ENCODE data around the gene CAMTA1. TPM values are rescaled to one million over a fixed set of nuclear protein-coding genes. Genes with fewer than 3 reads are reported as not detected.

CAMTA1 gene
- total and polyA plus RNA-seq, 9 of the 15 experiments (the other 6 are each of a cell fraction or from before 2014, with no cell fraction given), result 43.9 to 161 (median 65.9) TPM

- intact Hi-C loops (cut with micrococcal nuclease), result no loop called here
- CTCF ChIA-PET (ENCODE audit: low intra/inter-chr PET ratio), result no interaction called here
- no peak overlapping the region for H2AFZ ChIP-seq (ENCODE audit: low read depth, low read length)
- in situ Hi-C loops (cut with MboI), result no loop called here
- 26% methylated on average over 13 of the region's 14 CpGs for WGBS (ENCODE audit: insufficient coverage, low coverage, missing lambda C conversion rate)
- no peaks in the 10 kb centered on the region for H3K79me2 ChIP-seq (ENCODE audit: control insufficient read depth, insufficient read depth, low read length)
- no peak for ATAC-seq
- POLR2A ChIA-PET, result interaction anchor here (1.4 kb wide), 1 partner anchor 10 kb away, joined by 4 read pairs; no protein-coding TSS in a partner anchor
- H3K9me1 ChIP-seq (ENCODE audit: control insufficient read depth, insufficient read depth, low read length), result no peaks in the 10 kb centered on the region
- H3K4me1 ChIP-seq (replicated peaks in 1 of 2; ENCODE audit: control insufficient read depth in 2 of 2, insufficient read depth in 2 of 2, low read length in 2 of 2), result peaks cover 10 to 14% of the 10 kb centered on the region in 2 experiments; a peak in 4 of 5 replicates
- H3K4me3 ChIP-seq, result no peak overlapping the region
- H3K36me3 ChIP-seq (ENCODE audit: control insufficient read depth, insufficient read depth, low read length), result no peaks in the 10 kb centered on the region
- TF ChIP-seq NCOA1 (IDR thresholded peaks at IDR 0.05; ENCODE audit: low read depth), result no peak
- TF ChIP-seq SETDB1 (IDR thresholded peaks at IDR 0.05; ENCODE audit: low read length), result no peak
- no peak for TF ChIP-seq EHMT2 (IDR thresholded peaks at IDR 0.05)
- TF ChIP-seq KLF13 (tag; IDR thresholded peaks at IDR 0.05; ENCODE audit: borderline replicate concordance, low read depth), result no peak
- TF ChIP-seq ZNF224 (CRISPR knock-in tag; IDR thresholded peaks at IDR 0.05), result no peak
- TF ChIP-seq RAD51 (IDR thresholded peaks at IDR 0.05; ENCODE audit: borderline replicate concordance, low read depth), result no peak
- TF ChIP-seq SPI1 (IDR thresholded peaks at IDR 0.05; ENCODE audit: borderline replicate concordance, low read depth, low read length), result no peak
- no peak for TF ChIP-seq ZNF3 (CRISPR knock-in tag; IDR thresholded peaks at IDR 0.05)
- TF ChIP-seq FOS (IDR thresholded peaks at IDR 0.05; ENCODE audit: extremely low read depth, insufficient read length), result no peak
- H3K4me2 ChIP-seq (ENCODE audit: insufficient read depth, low read length), result no peak overlapping the region
- DNase-seq (ENCODE audit: extremely low read depth in 1 of 4, low spot score in 3 of 4), result no peak
- no TSS peak for BruUV-seq (replicated peaks)
- peaks cover 32% of the 10 kb centered on the region for H4K20me1 ChIP-seq (replicated peaks; ENCODE audit: control insufficient read depth, insufficient read depth, low read length)
- no peaks in the 10 kb centered on the region for H3K9me3 ChIP-seq (replicated peaks; ENCODE audit: control insufficient read depth, insufficient read depth, low read depth, low read length)
- H3K9ac ChIP-seq (ENCODE audit: insufficient read depth in 1 of 2, low read depth in 2 of 2, low read length in 2 of 2), result no peak overlapping the region
- no peak for FAIRE-seq
- H3K27ac ChIP-seq (ENCODE audit: extremely low read depth, low read depth, low read length), result no peak overlapping the region
- H3K27me3 ChIP-seq (ENCODE audit: control insufficient read depth in 2 of 2, insufficient read depth in 2 of 2, low read length in 2 of 2), result peaks cover 38 to 88% of the 10 kb centered on the region in 2 experiments
Measured at GRCh38 chr1:7585216-7585907, 800.1 kb downstream of the CAMTA1 start.
